H1 (cell line): ENCODE data around the gene LAX1.

Experiments used
- CTCF ChIP-seq, 3 experiments: IDR thresholded peaks; 1 replicate in 2 of 3; 2 replicates in 1 of 3; pipeline versions ENCODE4 v1.5.1 to v1.6.1; 2011; ENCODE audit warnings: low read length in 3 of 3, mild to moderate bottlenecking in 3 of 3, inconsistent platforms in 2 of 3, low read depth in 1 of 3, moderate library complexity in 1 of 3; ENCODE audit not compliant: insufficient read depth in 1 of 3; ENCODE audit errors: control extremely low read depth in 1 of 3
- EZH2 ChIP-seq: fragments of 200-600 bp; sonication (generic); IDR thresholded peaks from 2 replicates; pipeline ENCODE4 v1.7.1; 2012; ENCODE audit warnings: low read depth, mild to moderate bottlenecking, moderate library complexity, low read length, inconsistent platforms; ENCODE audit not compliant: severe bottlenecking
- KDM1A ChIP-seq: fragments of 200-600, 300-600 bp; sonication (generic); IDR thresholded peaks from 2 replicates; pipeline ENCODE4 v1.7.1; 2016; ENCODE audit warnings: mild to moderate bottlenecking, low read length, borderline replicate concordance
- MAX ChIP-seq: IDR thresholded peaks from 2 replicates; pipeline ENCODE4 v1.6.1; 2012; ENCODE audit warnings: inconsistent platforms
- SAP30 ChIP-seq: fragments of 300-600 bp; sonication (generic); IDR thresholded peaks from 2 replicates; pipeline ENCODE4 v1.7.1; 2012; ENCODE audit warnings: low read length, moderate library complexity, mild to moderate bottlenecking, inconsistent platforms; ENCODE audit not compliant: insufficient read depth, insufficient replicate concordance
- SIN3A ChIP-seq, 2 experiments: IDR thresholded peaks in 1 of 2; conservative IDR thresholded peaks in 1 of 2; 2 replicates each; pipeline ENCODE4 v1.6.1; 2011 to 2012; ENCODE audit warnings: low read length in 2 of 2, improper control_type of control experiment in 1 of 2, low read depth in 1 of 2, mild to moderate bottlenecking in 1 of 2

- TF ChIP-seq SAP30: no peak
- TF ChIP-seq MAX: no peak
- no peak for TF ChIP-seq CTCF (IDR thresholded peaks at IDR 0.05; ENCODE audit: control extremely low read depth in 1 of 3, insufficient read depth in 1 of 3, low read depth in 1 of 3, low read length in 3 of 3)
- TF ChIP-seq EZH2: no peak
- no peak for TF ChIP-seq KDM1A
- TF ChIP-seq SIN3A (conservative IDR thresholded peaks at IDR 0.05 in 1 of 2, IDR thresholded peaks at IDR 0.05 in 1 of 2; ENCODE audit: low read depth in 1 of 2, low read length in 2 of 2): no peak
These were observed 8.9 kb upstream of the LAX1 start for GRCh38 chr1:203756036-203756435.
